Measurements from ENCODE around the gene RTN4RL1.
A peak's percentile ranks its signal among the peaks of the same experiment; 100 is the strongest.
"Not testable (repeated sequence)": the region's sequence is repeated elsewhere in the genome, so short reads cannot be mapped to it uniquely, and the experiment has no call there.

The RTN4RL1 gene

GRCh38 chr17:2025622-2026309 lies 632 bp upstream of the RTN4RL1 start:
- peak; percentile 74 for DNase-seq (ENCODE audit: low spot score)

GRCh38 chr17:2024572-2025219 lies 438 bp downstream of the RTN4RL1 start:
- DNase-seq (ENCODE audit: low spot score): no peak

GRCh38 chr17:2023692-2024571 lies 1.2 kb downstream of the RTN4RL1 start:
- DNase-seq (ENCODE audit: low spot score): no peak

GRCh38 chr17:2023256-2023655 lies 1.9 kb downstream of the RTN4RL1 start:
- DNase-seq (ENCODE audit: low spot score): no peak

GRCh38 chr17:2022647-2023240 lies 2.4 kb downstream of the RTN4RL1 start:
- no peak for DNase-seq (ENCODE audit: low spot score)

DNA sequence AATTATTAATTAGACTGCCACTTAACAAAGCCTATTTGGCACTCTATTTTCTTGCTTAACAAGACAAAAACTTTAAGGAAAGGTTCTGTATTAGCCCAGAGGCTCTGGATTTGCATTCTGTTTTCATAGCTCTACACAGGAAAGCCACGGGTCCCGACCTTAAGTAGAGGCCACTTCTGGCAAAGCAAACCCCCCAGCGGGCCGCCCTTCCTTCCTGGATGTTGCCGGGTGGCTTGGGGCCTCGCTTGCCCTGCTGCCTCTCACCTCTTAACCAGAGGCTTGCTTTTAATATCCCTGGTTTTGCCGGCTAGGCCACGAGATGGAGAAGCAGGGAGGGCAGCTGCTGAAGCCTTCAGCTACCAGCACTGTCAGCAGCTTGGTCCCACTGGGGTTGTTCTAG lies 4.4 kb downstream of the RTN4RL1 start:
- no peak for DNase-seq (ENCODE audit: low spot score)

GRCh38 chr17:2019723-2020122 lies 5.4 kb downstream of the RTN4RL1 start:
- no peak for DNase-seq (ENCODE audit: low spot score)

GRCh38 chr17:2018716-2019510 lies 6.2 kb downstream of the RTN4RL1 start:
- DNase-seq (ENCODE audit: low spot score): no peak

- peak; percentile 52 for DNase-seq (ENCODE audit: low spot score)
Measured at GRCh38 chr17:2017274-2017941, 7.7 kb downstream of the RTN4RL1 start.

DNA sequence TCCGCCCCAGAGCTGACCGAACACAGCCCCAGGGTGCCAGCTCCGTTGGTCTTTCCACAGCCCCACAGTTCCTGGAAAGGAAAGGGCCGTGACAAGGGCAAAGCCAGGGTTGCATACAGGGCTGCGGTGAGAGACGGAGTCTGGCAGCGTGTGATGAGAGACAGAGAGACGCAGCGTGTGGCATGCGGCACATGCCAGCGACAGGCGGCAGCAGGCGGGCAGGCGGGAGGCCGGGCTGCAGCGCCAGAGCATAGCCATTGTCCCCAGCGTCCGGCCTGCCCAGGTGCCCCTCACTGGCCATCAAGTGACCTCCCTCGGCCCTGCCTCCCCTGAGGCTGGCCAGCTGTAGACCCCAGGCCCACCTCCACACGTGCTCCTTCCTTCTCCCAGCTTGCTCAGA lies 8.6 kb downstream of the RTN4RL1 start:
- DNase-seq (ENCODE audit: low spot score): no peak

DNA sequence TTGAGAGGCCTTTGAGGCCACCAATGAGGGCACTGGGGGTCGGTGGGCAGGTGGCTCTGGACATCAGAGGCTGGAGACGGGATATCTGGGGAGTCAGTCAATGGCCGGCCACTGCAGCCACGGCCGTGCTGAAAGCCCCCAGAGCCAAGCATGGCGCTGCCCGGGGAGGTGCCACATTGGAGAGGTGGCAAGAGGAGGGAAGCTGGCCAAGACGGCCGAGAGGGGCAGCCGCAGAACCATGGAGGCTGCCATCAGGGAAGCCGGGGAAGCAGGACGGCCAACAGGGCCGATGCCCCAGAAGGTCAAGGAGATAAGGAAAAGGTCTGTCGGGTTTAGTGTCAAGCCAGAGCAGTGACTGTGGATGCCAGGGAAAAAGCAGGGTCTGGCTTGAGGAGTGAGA lies 9.8 kb downstream of the RTN4RL1 start:
- DNase-seq (ENCODE audit: low spot score): no peak

DNA sequence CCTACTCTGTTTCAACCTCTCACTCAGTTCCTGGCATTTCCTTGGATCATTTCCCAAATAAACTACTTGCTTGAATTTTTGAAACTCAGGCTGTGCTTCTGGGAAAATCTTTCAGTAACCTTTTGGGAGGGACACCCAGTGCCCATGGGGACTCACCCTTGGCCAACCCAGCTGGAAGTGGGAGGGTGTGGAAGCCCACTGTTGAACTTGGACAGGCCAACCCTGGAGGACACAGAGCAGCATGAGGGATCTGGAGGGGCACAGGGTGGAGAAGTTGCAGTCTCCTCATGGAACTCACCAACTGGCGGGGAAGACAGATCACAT lies 11.2 kb downstream of the RTN4RL1 start:
- DNase-seq (ENCODE audit: low spot score): no peak

DNA sequence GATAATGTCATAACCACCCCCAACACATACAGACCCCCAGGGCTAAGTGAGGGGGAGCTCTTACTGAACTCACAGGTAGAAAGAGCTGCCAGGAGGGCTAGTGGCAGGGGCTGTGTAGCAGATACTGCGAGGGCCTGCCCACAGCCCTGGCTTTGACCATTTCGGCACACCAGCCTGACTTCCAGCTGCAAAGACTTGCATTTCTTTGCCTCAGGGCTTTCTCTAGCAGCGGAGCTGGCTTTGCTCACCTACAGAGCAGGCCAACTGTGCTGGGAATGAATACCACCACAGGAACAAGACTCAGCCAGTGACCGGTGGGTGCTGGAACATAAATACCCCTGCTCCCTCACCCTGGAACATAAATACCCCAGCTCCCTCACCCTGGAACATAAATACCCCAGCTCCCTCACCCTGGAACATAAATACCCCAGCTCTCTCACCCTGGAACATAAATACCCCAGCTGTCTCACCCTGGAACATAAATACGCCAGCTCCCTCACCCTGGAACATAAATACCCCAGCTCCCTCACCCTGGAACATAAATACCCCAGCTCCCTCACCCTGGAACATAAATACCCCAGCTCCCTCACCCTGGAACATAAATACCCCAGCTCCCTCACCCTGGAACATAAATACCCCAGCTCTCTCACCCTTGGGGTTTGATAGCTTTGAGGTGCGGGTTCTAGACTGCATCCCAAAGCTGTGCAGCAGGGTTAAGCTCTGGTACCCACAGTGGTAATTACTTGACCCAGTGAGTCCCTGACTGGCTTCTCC lies 11.7 kb downstream of the RTN4RL1 start:
- DNase-seq (ENCODE audit: low spot score): not testable (repeated sequence)

DNA sequence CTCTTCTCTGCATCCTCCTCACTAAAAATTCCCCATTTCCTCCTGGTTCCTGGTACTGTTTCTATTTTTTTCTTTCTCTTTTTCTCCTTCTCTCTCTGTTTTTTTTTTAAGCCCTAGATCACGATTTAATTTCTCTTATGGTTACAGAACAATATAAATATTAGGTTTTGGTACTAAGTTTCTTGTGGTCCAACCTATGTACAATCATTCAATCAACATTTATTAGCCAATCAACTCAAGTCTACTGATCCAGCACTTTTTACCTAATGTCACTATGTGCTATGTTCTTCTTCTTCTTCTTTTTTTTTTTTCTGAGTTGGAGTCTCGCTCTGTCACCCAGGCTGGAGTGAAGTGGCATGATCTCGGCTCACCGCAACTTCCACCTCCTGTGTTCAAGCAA lies 12.6 kb downstream of the RTN4RL1 start:
- no peak for DNase-seq (ENCODE audit: low spot score)

GRCh38 chr17:2011411-2012371 lies 13.4 kb downstream of the RTN4RL1 start:
- DNase-seq (ENCODE audit: low spot score): no peak

DNA sequence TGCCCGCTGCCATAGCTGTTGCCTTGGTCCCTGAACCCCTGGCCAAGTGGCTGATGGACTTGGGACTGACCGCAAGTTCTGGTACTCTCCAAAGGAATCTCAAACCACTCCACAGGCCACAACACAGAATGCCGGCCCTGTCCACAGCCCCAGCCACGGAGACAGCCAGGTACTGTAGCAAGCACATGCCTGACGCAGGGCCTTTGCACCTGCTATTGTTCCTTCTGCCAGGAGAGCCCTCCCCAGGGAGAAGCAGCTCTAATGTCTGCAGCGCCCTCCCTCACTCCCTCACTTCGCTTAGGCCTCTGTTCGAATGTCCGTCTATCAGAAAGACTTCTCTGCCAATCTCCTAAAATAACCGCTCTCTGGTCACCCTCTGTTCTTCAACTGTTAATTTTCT lies 15.4 kb downstream of the RTN4RL1 start:
- DNase-seq (ENCODE audit: low spot score): no peak

- no peak for DNase-seq (ENCODE audit: low spot score)
Measured at GRCh38 chr17:2008332-2009126, 16.6 kb downstream of the RTN4RL1 start.

- DNase-seq (ENCODE audit: low spot score): no peak
Measured at GRCh38 chr17:2004435-2004952, 20.6 kb downstream of the RTN4RL1 start.
